Measurements from ENCODE around the gene KLHL29.

- no peak for TF ChIP-seq CTCF (IDR thresholded peaks at IDR 0.05; ENCODE audit: low read depth, low read length)
- TF ChIP-seq MAX (IDR thresholded peaks at IDR 0.05; ENCODE audit: low read depth, low read length): no peak
Observed at GRCh38 chr2:23662941-23663920, 278.3 kb downstream of the KLHL29 start.

Measured in NB4 (cell line).